Body of pancreas (tissue), 4 donors: ENCODE measurements around the gene SNX27.

Experiments
- POLR2A ChIP-seq, 3 donors: fragments of 450-650 bp; IDR thresholded peaks; one replicate each; pipeline ENCODE4 v1.6.1; 2016; ENCODE audit warnings: antibody characterized with exemption in 3 of 3, mild to moderate bottlenecking in 2 of 3
- TF ChIP-seq, protein P1 (sequence below), 7 experiments: fragments of 450-650 bp in 4 of 7; fragments of 200-600 bp in 3 of 7; sonication (generic) in 3 of 7; IDR thresholded peaks; one replicate each; pipeline ENCODE4 v1.5.1; 2016 to 2019; ENCODE audit warnings: antibody characterized with exemption in 7 of 7

DNA sequence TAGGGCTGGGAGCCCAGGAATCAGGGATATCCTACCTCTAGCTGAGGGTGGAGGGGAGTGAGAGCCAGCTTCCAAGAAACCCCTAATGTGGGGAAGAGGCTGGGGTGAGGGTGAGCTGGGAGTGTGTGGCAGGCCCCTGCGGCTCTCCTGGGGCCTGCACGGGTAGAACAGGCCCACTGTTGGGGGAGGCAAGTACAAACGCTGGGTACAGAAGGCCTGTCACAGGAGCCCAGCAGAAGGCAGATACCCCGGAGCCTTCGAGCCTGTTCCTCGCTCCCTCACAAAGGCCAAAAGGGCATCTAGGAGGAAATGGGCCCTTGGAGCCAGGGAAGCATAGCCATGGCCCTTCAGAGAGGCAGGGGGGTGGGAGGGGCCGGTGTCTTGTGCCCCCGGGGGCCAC lies 91.1 kb downstream of the SNX27 start:
- TF ChIP-seq, protein P1, sequence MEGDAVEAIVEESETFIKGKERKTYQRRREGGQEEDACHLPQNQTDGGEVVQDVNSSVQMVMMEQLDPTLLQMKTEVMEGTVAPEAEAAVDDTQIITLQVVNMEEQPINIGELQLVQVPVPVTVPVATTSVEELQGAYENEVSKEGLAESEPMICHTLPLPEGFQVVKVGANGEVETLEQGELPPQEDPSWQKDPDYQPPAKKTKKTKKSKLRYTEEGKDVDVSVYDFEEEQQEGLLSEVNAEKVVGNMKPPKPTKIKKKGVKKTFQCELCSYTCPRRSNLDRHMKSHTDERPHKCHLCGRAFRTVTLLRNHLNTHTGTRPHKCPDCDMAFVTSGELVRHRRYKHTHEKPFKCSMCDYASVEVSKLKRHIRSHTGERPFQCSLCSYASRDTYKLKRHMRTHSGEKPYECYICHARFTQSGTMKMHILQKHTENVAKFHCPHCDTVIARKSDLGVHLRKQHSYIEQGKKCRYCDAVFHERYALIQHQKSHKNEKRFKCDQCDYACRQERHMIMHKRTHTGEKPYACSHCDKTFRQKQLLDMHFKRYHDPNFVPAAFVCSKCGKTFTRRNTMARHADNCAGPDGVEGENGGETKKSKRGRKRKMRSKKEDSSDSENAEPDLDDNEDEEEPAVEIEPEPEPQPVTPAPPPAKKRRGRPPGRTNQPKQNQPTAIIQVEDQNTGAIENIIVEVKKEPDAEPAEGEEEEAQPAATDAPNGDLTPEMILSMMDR (IDR thresholded peaks at IDR 0.05): no peak
- no peak for TF ChIP-seq POLR2A (IDR thresholded peaks at IDR 0.05)
